CD8-positive, alpha-beta memory T cell (primary cell): ENCODE data around the gene KIN. TPM values are rescaled to one million over a fixed set of nuclear protein-coding genes. Genes with fewer than 3 reads are reported as not detected.
A peak's percentile ranks its signal among the peaks of the same experiment; 100 is the strongest.
"Not testable (repeated sequence)": the region's sequence is repeated elsewhere in the genome, so short reads cannot be mapped to it uniquely, and the experiment has no call there.

Source experiments
- CTCF ChIA-PET: fragments of 350-600 bp; sonication (Branson Sonifier 250); formaldehyde crosslinking; loops from one replicate; lab custom pipeline; 2021; ENCODE audit warnings: antibody characterized with exemption; lab: Charles Lee
- POLR2A ChIA-PET: fragments of 350-600 bp; sonication (Branson Sonifier 250); formaldehyde crosslinking; loops from one replicate; lab custom pipeline; 2021; ENCODE audit warnings: antibody characterized with exemption; lab: Charles Lee
- DNase-seq, 5 donors: peaks; one replicate each; pipeline versions ENCODE4 v3.0.0 to v3.0.0-alpha.2; 2020 to 2022; ENCODE audit warnings: mixed read lengths in 1 of 5
- H3K27ac ChIP-seq: one replicate; pipeline ENCODE4 v1.7.0; 2013; ENCODE audit warnings: low read depth, mild to moderate bottlenecking, low read length, moderate library complexity
- H3K27me3 ChIP-seq: 2 replicates; pipeline ENCODE4 v1.7.0; 2013; ENCODE audit warnings: low read length, mild to moderate bottlenecking; ENCODE audit not compliant: insufficient read depth, poor library complexity, severe bottlenecking
- H3K36me3 ChIP-seq: 2 replicates; pipeline ENCODE4 v1.7.0; 2013; ENCODE audit warnings: mild to moderate bottlenecking, low read length, moderate library complexity; ENCODE audit not compliant: insufficient read depth
- H3K4me1 ChIP-seq: 2 replicates; pipeline ENCODE4 v1.7.0; 2013; ENCODE audit warnings: mild to moderate bottlenecking, low read length, moderate library complexity; ENCODE audit not compliant: insufficient read depth
- H3K4me3 ChIP-seq: 2 replicates; pipeline ENCODE4 v1.7.0; 2013; ENCODE audit warnings: mild to moderate bottlenecking, low read length
- H3K9me3 ChIP-seq: 2 replicates; pipeline ENCODE4 v1.7.0; 2013; ENCODE audit warnings: mild to moderate bottlenecking, low read length
- H3K27ac Mint-ChIP-seq, 8 donors: one replicate each; pipeline ENCODE4 v1.8.0; 2020 to 2021; ENCODE audit warnings: mixed read lengths in 8 of 8, mild to moderate bottlenecking in 6 of 8, inconsistent platforms in 3 of 8, moderate library complexity in 3 of 8
- H3K27me3 Mint-ChIP-seq, 2 donors: one replicate each; pipeline ENCODE4 v1.8.0; 2020 to 2021; ENCODE audit warnings: mixed read lengths in 2 of 2, mild to moderate bottlenecking in 1 of 2, moderate library complexity in 1 of 2
- H3K36me3 Mint-ChIP-seq, 3 donors: one replicate each; pipeline ENCODE4 v1.8.0; 2020 to 2021; ENCODE audit warnings: mixed read lengths in 3 of 3, inconsistent platforms in 1 of 3, mild to moderate bottlenecking in 1 of 3
- H3K4me1 Mint-ChIP-seq, 3 donors: one replicate each; pipeline ENCODE4 v1.8.0; 2020 to 2021; ENCODE audit warnings: mixed read lengths in 3 of 3, inconsistent platforms in 1 of 3, mild to moderate bottlenecking in 1 of 3
- H3K4me3 Mint-ChIP-seq, 7 donors: one replicate each; pipeline ENCODE4 v1.8.0; 2020 to 2021; ENCODE audit warnings: mixed read lengths in 7 of 7, mild to moderate bottlenecking in 6 of 7, moderate library complexity in 4 of 7, inconsistent platforms in 2 of 7
- H3K9me3 Mint-ChIP-seq, 5 donors: one replicate each; pipeline ENCODE4 v1.8.0; 2020 to 2022; ENCODE audit warnings: mixed read lengths in 5 of 5, mild to moderate bottlenecking in 3 of 5, moderate library complexity in 2 of 5, inconsistent platforms in 1 of 5
- polyA plus RNA-seq: library from polyadenylated mRNA; unstranded; fragments of 300-500 nt; fragmentation: Illumina TruSeq; gene quantifications from one replicate; pipeline ENCODE4 v1.2.3, GENCODE V29; 2021
- total RNA-seq, 2 experiments: library from RNA; stranded (reverse); gene quantifications; one replicate each; pipeline ENCODE4 v1.2.3, GENCODE V29; 2021

KIN gene
- total and polyA plus RNA-seq, 3 experiments from 2014 or later: 4.8 to 17.7 (median 15.4) TPM

DNA sequence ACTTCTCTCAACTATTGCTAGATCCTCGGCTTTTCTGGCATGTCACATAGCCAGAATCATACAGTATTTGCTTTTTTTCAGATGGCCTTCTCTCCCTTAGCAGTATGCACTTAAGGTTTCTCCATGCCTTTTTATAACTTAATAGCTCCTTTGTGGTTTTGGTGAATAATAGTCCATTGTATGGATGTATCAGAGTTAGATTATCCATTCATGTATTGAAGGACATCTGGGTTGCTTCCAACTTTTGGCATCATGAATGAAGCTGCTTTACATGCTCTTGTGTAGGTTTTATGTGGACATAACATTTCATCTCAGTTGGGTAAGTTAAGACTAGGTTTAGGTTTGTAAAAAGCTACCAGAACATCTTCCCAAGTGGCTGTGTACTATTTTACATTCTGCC is 4.7 kb upstream of the KIN start:
- H3K4me3 ChIP-seq: no peak overlapping the region
- Mint-ChIP-seq H3K27ac (peak overlapping the region in 4 of 8 donors; percentile 11 to 59 (median 47)), H3K27me3 (no peaks in the 10 kb centered on the region), H3K4me3 (peak overlapping the region in 3 of 7 donors; percentile 6 to 78 (median 24)), H3K4me1 (peaks cover 73 to 86% (median 84%) of the 10 kb centered on the region in 3 donors), H3K9me3 (no peaks in the 10 kb centered on the region), H3K36me3 (peaks cover 6 to 55% (median 18%) of the 10 kb centered on the region in 3 donors)
- ChIA-PET POLR2A (interaction anchor here (0.5 to 1.4 kb wide), 2 partner anchors 15 to 26 kb away, joined by 4 to 6 read pairs; partner anchors contain the start of gene TAF3), CTCF (interaction anchor here (1.1 kb wide), 1 partner anchor 26 kb away, joined by 3 read pairs; the partner anchor contains the start of gene TAF3)
- no peak overlapping the region for H3K27ac ChIP-seq
- H3K27me3 ChIP-seq: no peaks in the 10 kb centered on the region
- H3K9me3 ChIP-seq: no peaks in the 10 kb centered on the region
- no peak for DNase-seq
- peaks cover 8% of the 10 kb centered on the region for H3K36me3 ChIP-seq
- peaks cover 46% of the 10 kb centered on the region for H3K4me1 ChIP-seq

GRCh38 chr10:7789390-7789789 is 1.6 kb upstream of the KIN start:
- DNase-seq: no peak
- H3K27me3 Mint-ChIP-seq: no peaks in the 10 kb centered on the region
- H3K4me1 Mint-ChIP-seq: peaks cover 66 to 71% (median 70%) of the 10 kb centered on the region in 3 donors
- no peaks in the 10 kb centered on the region for H3K9me3 Mint-ChIP-seq
- CTCF ChIA-PET: no interaction called here
- peak overlapping the region; percentile 86 for H3K4me3 ChIP-seq
- H3K4me3 Mint-ChIP-seq: no peak overlapping the region
- peaks cover 52% of the 10 kb centered on the region for H3K4me1 ChIP-seq
- peaks cover 0 to 39% (median 8%) of the 10 kb centered on the region in 3 donors for H3K36me3 Mint-ChIP-seq
- H3K36me3 ChIP-seq: no peaks in the 10 kb centered on the region
- no peak overlapping the region for H3K27ac ChIP-seq
- H3K9me3 ChIP-seq: no peaks in the 10 kb centered on the region
- POLR2A ChIA-PET: interaction anchor here (0.9 kb wide), 1 partner anchor 28 kb away, joined by 3 read pairs; no protein-coding TSS in a partner anchor
- H3K27ac Mint-ChIP-seq: peak overlapping the region in 2 of 8 donors; percentile 52 to 59
- no peaks in the 10 kb centered on the region for H3K27me3 ChIP-seq

- H3K27me3 Mint-ChIP-seq: no peaks in the 10 kb centered on the region
- peaks cover 64 to 70% (median 70%) of the 10 kb centered on the region in 3 donors for H3K4me1 Mint-ChIP-seq
- ChIA-PET CTCF (interaction anchor here (1.9 kb wide), 1 partner anchor 29 kb away, joined by 12 read pairs; the partner anchor contains the start of gene TAF3), POLR2A (interaction anchor here (0.6 to 2.2 kb wide), 3 partner anchors 8 to 1899 kb away, joined by 3 to 39 read pairs (median 4); partner anchors contain the start of genes ANKRD16, FBH1 and TAF3)
- H3K27ac ChIP-seq: peak overlapping the region; percentile 77
- H3K4me3 ChIP-seq: peak overlapping the region; percentile 86
- no peaks in the 10 kb centered on the region for H3K27me3 ChIP-seq
- H3K9me3 ChIP-seq: no peaks in the 10 kb centered on the region
- H3K9me3 Mint-ChIP-seq: no peaks in the 10 kb centered on the region
- H3K4me3 Mint-ChIP-seq: no peak overlapping the region
- H3K27ac Mint-ChIP-seq: peak overlapping the region in 1 of 8 donors; percentile 84
- peak in 2 of 5 donors; percentile 16 to 48 for DNase-seq
- peaks cover 47% of the 10 kb centered on the region for H3K4me1 ChIP-seq
- H3K36me3 Mint-ChIP-seq: peaks cover 0 to 36% (median 8%) of the 10 kb centered on the region in 3 donors
- no peaks in the 10 kb centered on the region for H3K36me3 ChIP-seq
These were observed 970 bp upstream of the KIN start for GRCh38 chr10:7788639-7789286.

GRCh38 chr10:7787150-7787856 is 490 bp downstream of the KIN start:
- ChIA-PET CTCF (interaction anchor here (1.1 to 1.9 kb wide), 3 partner anchors 9 to 262 kb away, joined by 3 to 12 read pairs (median 4); partner anchors contain the start of gene TAF3), POLR2A (interaction anchor here (0.5 to 2.2 kb wide), 3 partner anchors 10 to 1898 kb away, joined by 3 to 39 read pairs (median 4); partner anchors contain the start of genes ANKRD16, FBH1 and TAF3)

DNA sequence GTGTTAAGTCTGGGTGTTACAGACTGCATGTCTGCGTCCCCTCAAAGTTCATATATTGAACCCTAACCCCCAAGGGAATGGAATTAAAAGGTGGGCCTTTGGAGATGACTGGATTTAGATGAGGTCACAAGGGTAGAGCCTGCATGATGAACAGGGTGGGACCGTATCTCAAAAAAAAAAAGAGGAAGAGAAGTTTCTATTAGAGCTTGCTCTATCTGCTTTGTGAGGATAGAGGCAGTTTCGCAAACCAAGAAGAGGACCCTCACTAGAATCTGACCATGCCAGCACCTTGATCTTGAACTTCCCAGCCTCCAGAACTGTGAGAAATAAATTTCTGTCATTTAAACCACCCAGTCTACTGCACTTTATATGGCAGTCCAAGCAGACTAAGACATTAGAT is 1.4 kb downstream of the KIN start:
- Mint-ChIP-seq H3K27me3 (no peaks in the 10 kb centered on the region), H3K4me3 (no peak overlapping the region), H3K9me3 (no peaks in the 10 kb centered on the region), H3K4me1 (peaks cover 52 to 59% (median 57%) of the 10 kb centered on the region in 3 donors), H3K27ac (peak overlapping the region in 3 of 8 donors; percentile 12 to 24 (median 24)), H3K36me3 (peaks cover 0 to 27% (median 6%) of the 10 kb centered on the region in 3 donors)
- H3K4me3 ChIP-seq: no peak overlapping the region
- ChIA-PET POLR2A (no interaction called here), CTCF (no interaction called here)
- H3K27ac ChIP-seq: no peak overlapping the region
- no peaks in the 10 kb centered on the region for H3K9me3 ChIP-seq
- no peak for DNase-seq
- no peaks in the 10 kb centered on the region for H3K27me3 ChIP-seq
- peaks cover 35% of the 10 kb centered on the region for H3K4me1 ChIP-seq
- H3K36me3 ChIP-seq: no peaks in the 10 kb centered on the region

More at GRCh38 chr10:7787150-7787856, 490 bp downstream of the KIN start:
- Mint-ChIP-seq H3K4me3 (no peak overlapping the region), H3K36me3 (peaks cover 0 to 33% (median 8%) of the 10 kb centered on the region in 3 donors), H3K4me1 (peaks cover 61 to 68% (median 66%) of the 10 kb centered on the region in 3 donors), H3K9me3 (no peaks in the 10 kb centered on the region), H3K27me3 (no peaks in the 10 kb centered on the region), H3K27ac (no peak overlapping the region)
- Histone ChIP-seq H3K4me1 (peaks cover 43% of the 10 kb centered on the region), H3K9me3 (no peaks in the 10 kb centered on the region), H3K27me3 (no peaks in the 10 kb centered on the region), H3K4me3 (peak overlapping the region; percentile 86), H3K27ac (peak overlapping the region; percentile 77), H3K36me3 (no peaks in the 10 kb centered on the region)
- DNase-seq: no peak

DNA sequence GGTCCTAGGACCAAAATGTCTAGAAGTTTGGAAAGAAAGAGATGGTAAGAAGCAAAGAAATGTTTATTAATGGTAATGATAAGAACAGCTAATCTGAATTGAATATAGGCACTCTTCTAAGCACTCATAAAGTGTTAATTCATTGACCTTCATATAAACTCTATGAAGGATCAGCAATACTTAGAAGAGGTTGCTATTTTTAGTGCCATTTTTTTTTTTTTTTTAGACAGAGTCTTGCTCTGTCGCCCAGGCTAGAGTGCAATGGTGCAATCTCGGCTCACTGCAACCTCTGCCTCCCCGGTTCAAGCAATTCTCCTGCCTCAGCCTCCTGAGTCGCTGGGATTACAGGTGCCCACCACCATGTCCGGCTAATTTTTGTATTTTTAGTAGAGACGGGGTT is 5.6 kb downstream of the KIN start:
- H3K27me3 Mint-ChIP-seq, POLR2A ChIA-PET, H3K27ac Mint-ChIP-seq, H3K27me3 ChIP-seq, H3K27ac ChIP-seq, H3K4me3 Mint-ChIP-seq, H3K9me3 Mint-ChIP-seq, CTCF ChIA-PET, H3K4me3 ChIP-seq, DNase-seq, H3K9me3 ChIP-seq: not testable (repeated sequence)
- peaks cover 32 to 35% (median 33%) of the 10 kb centered on the region in 3 donors for H3K4me1 Mint-ChIP-seq
- H3K4me1 ChIP-seq: peaks cover 10% of the 10 kb centered on the region
- peaks cover 15% of the 10 kb centered on the region for H3K36me3 ChIP-seq
- peaks cover 8 to 51% (median 22%) of the 10 kb centered on the region in 3 donors for H3K36me3 Mint-ChIP-seq

- H3K36me3 Mint-ChIP-seq: peaks cover 14 to 81% (median 32%) of the 10 kb centered on the region in 3 donors
These were observed 11.0 kb downstream of the KIN start for GRCh38 chr10:7776777-7777176.

More at GRCh38 chr10:7776777-7777176, 11.0 kb downstream of the KIN start:
- Mint-ChIP-seq H3K27ac (no peak overlapping the region), H3K9me3 (no peaks in the 10 kb centered on the region), H3K27me3 (peaks cover 0 to under 1% of the 10 kb centered on the region in 2 donors), H3K4me3 (no peak overlapping the region), H3K4me1 (peaks cover 6 to 7% (median 6%) of the 10 kb centered on the region in 3 donors)
- Histone ChIP-seq H3K4me1 (no peaks in the 10 kb centered on the region), H3K4me3 (no peak overlapping the region), H3K27ac (no peak overlapping the region), H3K9me3 (no peaks in the 10 kb centered on the region), H3K36me3 (peaks cover 28% of the 10 kb centered on the region), H3K27me3 (no peaks in the 10 kb centered on the region)
- DNase-seq: no peak
- ChIA-PET POLR2A (interaction anchor here (0.6 to 0.7 kb wide), 2 partner anchors 11 to 34 kb away, joined by 3 to 7 read pairs; partner anchors contain the start of genes ATP5F1C and KIN), CTCF (interaction anchor here (0.6 kb wide), 1 partner anchor 751 kb away, joined by 3 read pairs; no protein-coding TSS in a partner anchor)
